OCI-LY3 (cell line): ENCODE results near the gene FAM98B.

Experiments
- CTCF ChIP-seq: fragments of 200-600, 300-600 bp; sonication (generic); IDR thresholded peaks from 2 replicates; pipeline ENCODE4 v1.5.1; 2014; ENCODE audit warnings: antibody characterized with exemption, low read length, low read depth
- EZH2phosphoT487 ChIP-seq: fragments of 200-600 bp; shearing (Covaris generic); IDR thresholded peaks from 2 replicates; pipeline ENCODE4 v1.6.1; 2018; ENCODE audit warnings: antibody characterized with exemption, mixed run types, low read depth

- TF ChIP-seq CTCF (no peak), EZH2phosphoT487 (no peak)
Observed at GRCh38 chr15:38438031-38438986, 15.6 kb upstream of the FAM98B start.
